Activated naive CD4-positive, alpha-beta T cell treated with anti-CD3 and anti-CD28 coated beads, Interleukin-2, amount 10 ng/mL, durations not matched to agents 7 days and 5 days (primary cell): ENCODE results near the gene CNGB1.
"Not testable (repeated sequence)": the region's sequence is repeated elsewhere in the genome, so short reads cannot be mapped to it uniquely, and the experiment has no call there.

Source experiments
- CTCF ChIA-PET: fragments of 350-600 bp; sonication (Branson Sonifier 250); formaldehyde crosslinking; loops from one replicate; lab custom pipeline; 2021; ENCODE audit warnings: antibody characterized with exemption; lab: Charles Lee
- DNase-seq: peaks from one replicate; pipeline ENCODE4 v3.0.0-alpha.2; 2020
- H3K27ac Mint-ChIP-seq: one replicate; pipeline ENCODE4 v1.8.0; 2021; ENCODE audit warnings: mild to moderate bottlenecking, moderate library complexity, mixed read lengths
- H3K27me3 Mint-ChIP-seq: one replicate; pipeline ENCODE4 v1.8.0; 2021; ENCODE audit warnings: mild to moderate bottlenecking, mixed read lengths
- H3K36me3 Mint-ChIP-seq: one replicate; pipeline ENCODE4 v1.8.0; 2021; ENCODE audit warnings: mixed read lengths
- H3K4me1 Mint-ChIP-seq: one replicate; pipeline ENCODE4 v1.8.0; 2021; ENCODE audit warnings: mixed read lengths
- H3K4me3 Mint-ChIP-seq: one replicate; pipeline ENCODE4 v1.8.0; 2021; ENCODE audit warnings: mild to moderate bottlenecking, moderate library complexity, mixed read lengths
- H3K9me3 Mint-ChIP-seq: one replicate; pipeline ENCODE4 v1.8.0; 2021; ENCODE audit warnings: mixed read lengths

The CNGB1 gene

GRCh38 chr16:57937861-57938260, 33.1 kb downstream of the CNGB1 start:
- no peak overlapping the region for H3K27ac Mint-ChIP-seq
- CTCF ChIA-PET = no interaction called here
- H3K36me3 Mint-ChIP-seq = no peaks in the 10 kb centered on the region
- H3K4me3 Mint-ChIP-seq = no peak overlapping the region
- H3K4me1 Mint-ChIP-seq = no peaks in the 10 kb centered on the region
- H3K27me3 Mint-ChIP-seq = peaks cover 18% of the 10 kb centered on the region
- no peaks in the 10 kb centered on the region for H3K9me3 Mint-ChIP-seq
- no peak for DNase-seq

- Mint-ChIP-seq H3K27ac (no peak overlapping the region), H3K4me3 (no peak overlapping the region), H3K36me3 (no peaks in the 10 kb centered on the region), H3K9me3 (no peaks in the 10 kb centered on the region), H3K27me3 (peaks cover 23% of the 10 kb centered on the region), H3K4me1 (no peaks in the 10 kb centered on the region)
- DNase-seq = no peak
- CTCF ChIA-PET = interaction anchor here (1.2 to 1.3 kb wide), 2 partner anchors 16 to 20 kb away, joined by 3 read pairs; no protein-coding TSS in a partner anchor
These were observed 35.0 kb downstream of the CNGB1 start for GRCh38 chr16:57935904-57936303.

GRCh38 chr16:57930533-57930932, 40.4 kb downstream of the CNGB1 start:
- H3K36me3 Mint-ChIP-seq = no peaks in the 10 kb centered on the region
- H3K9me3 Mint-ChIP-seq = no peaks in the 10 kb centered on the region
- H3K4me3 Mint-ChIP-seq = no peak overlapping the region
- H3K27me3 Mint-ChIP-seq = peaks cover 24% of the 10 kb centered on the region
- no peaks in the 10 kb centered on the region for H3K4me1 Mint-ChIP-seq
- no peak for DNase-seq
- H3K27ac Mint-ChIP-seq = no peak overlapping the region
- CTCF ChIA-PET = no interaction called here

- no peaks in the 10 kb centered on the region for H3K36me3 Mint-ChIP-seq
- no peak overlapping the region for H3K4me3 Mint-ChIP-seq
- H3K27ac Mint-ChIP-seq = no peak overlapping the region
- DNase-seq = no peak
- no peaks in the 10 kb centered on the region for H3K9me3 Mint-ChIP-seq
- H3K4me1 Mint-ChIP-seq = no peaks in the 10 kb centered on the region
- peaks cover 24% of the 10 kb centered on the region for H3K27me3 Mint-ChIP-seq
- CTCF ChIA-PET = no interaction called here
These were observed 41.7 kb downstream of the CNGB1 start for GRCh38 chr16:57929250-57929649.

GRCh38 chr16:57926041-57926440, 44.9 kb downstream of the CNGB1 start:
- Mint-ChIP-seq H3K27ac (no peak overlapping the region), H3K27me3 (peaks cover 32% of the 10 kb centered on the region), H3K36me3 (no peaks in the 10 kb centered on the region), H3K4me1 (no peaks in the 10 kb centered on the region), H3K4me3 (no peak overlapping the region), H3K9me3 (no peaks in the 10 kb centered on the region)
- CTCF ChIA-PET = no interaction called here
- DNase-seq = no peak

- no peak for DNase-seq
- Mint-ChIP-seq H3K4me3 (no peak overlapping the region), H3K36me3 (no peaks in the 10 kb centered on the region), H3K27ac (no peak overlapping the region), H3K4me1 (no peaks in the 10 kb centered on the region), H3K9me3 (no peaks in the 10 kb centered on the region), H3K27me3 (peaks cover 36% of the 10 kb centered on the region)
- CTCF ChIA-PET = no interaction called here
These were observed 45.6 kb downstream of the CNGB1 start for GRCh38 chr16:57925310-57925709.

- CTCF ChIA-PET = no interaction called here
- Mint-ChIP-seq H3K4me3 (no peak overlapping the region), H3K27me3 (peaks cover 37% of the 10 kb centered on the region), H3K4me1 (no peaks in the 10 kb centered on the region), H3K36me3 (no peaks in the 10 kb centered on the region), H3K27ac (no peak overlapping the region), H3K9me3 (no peaks in the 10 kb centered on the region)
- no peak for DNase-seq
These were observed 46.4 kb downstream of the CNGB1 start for GRCh38 chr16:57924514-57924913.

- no peak overlapping the region for H3K27ac Mint-ChIP-seq
- H3K4me1 Mint-ChIP-seq = no peaks in the 10 kb centered on the region
- CTCF ChIA-PET = no interaction called here
- no peaks in the 10 kb centered on the region for H3K36me3 Mint-ChIP-seq
- H3K27me3 Mint-ChIP-seq = peaks cover 40% of the 10 kb centered on the region
- DNase-seq = no peak
- H3K9me3 Mint-ChIP-seq = no peaks in the 10 kb centered on the region
- no peak overlapping the region for H3K4me3 Mint-ChIP-seq
These were observed 47.1 kb downstream of the CNGB1 start for GRCh38 chr16:57923841-57924240.

GRCh38 chr16:57923418-57923817, 47.5 kb downstream of the CNGB1 start:
- H3K9me3 Mint-ChIP-seq = no peaks in the 10 kb centered on the region
- DNase-seq = no peak
- no peak overlapping the region for H3K27ac Mint-ChIP-seq
- H3K36me3 Mint-ChIP-seq = no peaks in the 10 kb centered on the region
- peaks cover 42% of the 10 kb centered on the region for H3K27me3 Mint-ChIP-seq
- no peak overlapping the region for H3K4me3 Mint-ChIP-seq
- no peaks in the 10 kb centered on the region for H3K4me1 Mint-ChIP-seq
- CTCF ChIA-PET = no interaction called here

GRCh38 chr16:57920880-57921229, 50.1 kb downstream of the CNGB1 start:
- H3K27ac Mint-ChIP-seq = no peak overlapping the region
- peaks cover 23% of the 10 kb centered on the region for H3K27me3 Mint-ChIP-seq
- no peak for DNase-seq
- no peaks in the 10 kb centered on the region for H3K9me3 Mint-ChIP-seq
- CTCF ChIA-PET = no interaction called here
- no peak overlapping the region for H3K4me3 Mint-ChIP-seq
- H3K4me1 Mint-ChIP-seq = no peaks in the 10 kb centered on the region
- H3K36me3 Mint-ChIP-seq = no peaks in the 10 kb centered on the region

- no peak overlapping the region for H3K4me3 Mint-ChIP-seq
- no peak for DNase-seq
- H3K27ac Mint-ChIP-seq = no peak overlapping the region
- no peaks in the 10 kb centered on the region for H3K9me3 Mint-ChIP-seq
- no peaks in the 10 kb centered on the region for H3K4me1 Mint-ChIP-seq
- CTCF ChIA-PET = interaction anchor here (1.2 kb wide), 1 partner anchor 14 kb away, joined by 3 read pairs; no protein-coding TSS in a partner anchor
- H3K27me3 Mint-ChIP-seq = peaks cover 23% of the 10 kb centered on the region
- H3K36me3 Mint-ChIP-seq = no peaks in the 10 kb centered on the region
These were observed 50.6 kb downstream of the CNGB1 start for GRCh38 chr16:57920215-57920879.

GRCh38 chr16:57918994-57919393, 51.9 kb downstream of the CNGB1 start:
- no peak for DNase-seq
- H3K27ac Mint-ChIP-seq = no peak overlapping the region
- H3K36me3 Mint-ChIP-seq = no peaks in the 10 kb centered on the region
- H3K27me3 Mint-ChIP-seq = peaks cover 27% of the 10 kb centered on the region
- CTCF ChIA-PET = interaction anchor here (1.2 kb wide), 1 partner anchor 12 kb away, joined by 3 read pairs; no protein-coding TSS in a partner anchor
- H3K4me1 Mint-ChIP-seq = no peaks in the 10 kb centered on the region
- no peak overlapping the region for H3K4me3 Mint-ChIP-seq
- no peaks in the 10 kb centered on the region for H3K9me3 Mint-ChIP-seq

- CTCF ChIA-PET = no interaction called here
- Mint-ChIP-seq H3K4me1 (no peaks in the 10 kb centered on the region), H3K9me3 (no peaks in the 10 kb centered on the region), H3K36me3 (no peaks in the 10 kb centered on the region), H3K4me3 (no peak overlapping the region), H3K27me3 (peaks cover 24% of the 10 kb centered on the region), H3K27ac (no peak overlapping the region)
- no peak for DNase-seq
These were observed 52.5 kb downstream of the CNGB1 start for GRCh38 chr16:57918444-57918843.

- H3K9me3 Mint-ChIP-seq, H3K4me3 Mint-ChIP-seq, H3K36me3 Mint-ChIP-seq, H3K27ac Mint-ChIP-seq, CTCF ChIA-PET, H3K4me1 Mint-ChIP-seq, DNase-seq: not testable (repeated sequence)
- H3K27me3 Mint-ChIP-seq = peaks cover 20% of the 10 kb centered on the region
These were observed 53.0 kb downstream of the CNGB1 start for GRCh38 chr16:57917929-57918328.

- H3K27ac Mint-ChIP-seq, H3K4me3 Mint-ChIP-seq, CTCF ChIA-PET, H3K36me3 Mint-ChIP-seq, DNase-seq, H3K9me3 Mint-ChIP-seq, H3K4me1 Mint-ChIP-seq: not testable (repeated sequence)
- H3K27me3 Mint-ChIP-seq = peaks cover 16% of the 10 kb centered on the region
These were observed 53.4 kb downstream of the CNGB1 start for GRCh38 chr16:57917489-57917888.
